ENCODE measurements around the gene SH3GLB1.

GRCh38 chr1:86704458-86704971, at the start of gene SH3GLB1:
- TF ChIP-seq CTCF (IDR thresholded peaks at IDR 0.05; ENCODE audit: insufficient read depth, low read depth, low read length) = peak; percentile 55
- TF ChIP-seq EZH2 (IDR thresholded peaks at IDR 0.05; ENCODE audit: insufficient read depth, low read length) = no peak
